ENCODE data around the gene RETREG3. TPM values are rescaled to one million over a fixed set of nuclear protein-coding genes. Genes with fewer than 3 reads are reported as not detected.

RETREG3 gene
- 38.4 and 42.7 TPM in 2 replicates for total RNA-seq

GRCh38 chr17:42609182-42609813 is at the start of gene RETREG3, which contains the start of gene TUBG1:
TSS of gene RETREG3 (minus strand) at chr17:42609374. CDS start at chr17:42609324, 50 bp downstream.
TSS of gene TUBG1 (plus strand) at chr17:42609683. CDS start at chr17:42609738, 55 bp downstream.

GRCh38 chr17:42577532-42578281 is 31.5 kb downstream of the RETREG3 start, which contains the start of gene PSMC3IP:
TSS of gene PSMC3IP (minus strand) at chr17:42577729. CDS start at chr17:42577686, 43 bp downstream.

GRCh38 chr17:42566883-42567573 is 42.1 kb downstream of the RETREG3 start, which contains the start of gene MLX:
TSS of gene MLX (plus strand) at chr17:42567100. CDS start at chr17:42567125, 25 bp downstream.

GRCh38 chr17:42561897-42562387 is 47.2 kb downstream of the RETREG3 start, which contains the start of gene COASY:
TSS of gene COASY (plus strand) at chr17:42562148. CDS start at chr17:42562623, 475 bp downstream.

GRCh38 chr17:42552736-42553135 is 56.4 kb downstream of the RETREG3 start, which contains the start of gene HSD17B1:
TSS of gene HSD17B1 (plus strand) at chr17:42552923. CDS start at chr17:42552934, 11 bp downstream.

GRCh38 chr17:42536048-42536371 is 73.2 kb downstream of the RETREG3 start, which contains the start of gene NAGLU:
TSS of gene NAGLU (plus strand) at chr17:42536241. CDS start at chr17:42536273, 32 bp downstream.

Other genes starting within 250 kb of the RETREG3 start
- gene STAT3, start 220.9 kb downstream of the RETREG3 start, total RNA-seq: 110 and 130 TPM in 2 replicates
- gene CAVIN1, start 186.1 kb downstream of the RETREG3 start, total RNA-seq: 510 and 922 TPM in 2 replicates
- gene ATP6V0A1, start 150.5 kb downstream of the RETREG3 start, total RNA-seq: 19.4 and 23.2 TPM in 2 replicates
- gene NAGLU, start 73.1 kb downstream of the RETREG3 start, total RNA-seq: 60.7 and 96.4 TPM in 2 replicates
- gene HSD17B1, start 56.5 kb downstream of the RETREG3 start, total RNA-seq: 4.0 and 4.9 TPM in 2 replicates
- gene COASY, start 47.2 kb downstream of the RETREG3 start, total RNA-seq: 28.9 and 30.2 TPM in 2 replicates
- 32.6 and 34.0 TPM in 2 replicates for gene MLX, start 42.3 kb downstream of the RETREG3 start, total RNA-seq
- 1.9 and 2.5 TPM in 2 replicates for gene PSMC3IP, start 31.6 kb downstream of the RETREG3 start, total RNA-seq
- gene TUBG1, start 309 bp upstream of the RETREG3 start, total RNA-seq: 21.0 and 35.8 TPM in 2 replicates
- gene TUBG2, start 49.9 kb upstream of the RETREG3 start, total RNA-seq: 17.1 and 17.2 TPM in 2 replicates
- gene PLEKHH3, start 67.6 kb upstream of the RETREG3 start, total RNA-seq: 40.7 and 42.5 TPM in 2 replicates
- 2.8 and 3.4 TPM in 2 replicates for gene CCR10, start 72.5 kb upstream of the RETREG3 start, total RNA-seq
- gene CNTNAP1, start 73.2 kb upstream of the RETREG3 start, total RNA-seq: 32.9 and 37.9 TPM in 2 replicates
- gene EZH1, start 135.7 kb upstream of the RETREG3 start, total RNA-seq: 11.3 TPM in 2 replicates
- gene RAMP2, start 151.9 kb upstream of the RETREG3 start, total RNA-seq: 5.3 and 6.3 TPM in 2 replicates
- 68.3 and 71.2 TPM in 2 replicates for gene VPS25, start 164.1 kb upstream of the RETREG3 start, total RNA-seq
- gene WNK4, start 171.2 kb upstream of the RETREG3 start, total RNA-seq: 2.0 and 3.9 TPM in 2 replicates
- 49.3 and 60.7 TPM in 2 replicates for gene COA3, start 189.3 kb upstream of the RETREG3 start, total RNA-seq
- gene CNTD1, start 189.5 kb upstream of the RETREG3 start, total RNA-seq: not detected in 2 replicates
- gene BECN1, start 214.9 kb upstream of the RETREG3 start, total RNA-seq: 64.2 and 73.5 TPM in 2 replicates
- 39.0 and 73.8 TPM in 2 replicates for gene PSME3, start 224.0 kb upstream of the RETREG3 start, total RNA-seq
- 0.12 and 0.17 TPM in 2 replicates for gene AOC2, start 235.2 kb upstream of the RETREG3 start, total RNA-seq
- 2.3 and 2.6 TPM in 2 replicates for gene AOC3, start 241.8 kb upstream of the RETREG3 start, total RNA-seq

Measured in pericardium fibroblast (primary cell).